Measurements from ENCODE around the gene AADAT.
"Not testable (repeated sequence)": the region's sequence is repeated elsewhere in the genome, so short reads cannot be mapped to it uniquely, and the experiment has no call there.

The AADAT gene

GRCh38 chr4:170089668-170090351 is at the start of gene AADAT:
Gene AADAT, minus strand, starts transcription at chr4:170089956. Its CDS starts 266 bp downstream, at chr4:170089690.
- peaks cover 25 to 40% of the 10 kb centered on the region in 2 donors for H3K27me3 Mint-ChIP-seq
- H3K4me3 Mint-ChIP-seq, result peak within 1 kb of the TSS; percentile 65 to 81
- ATAC-seq (replicated peaks) (peak; percentile 76 to 80), DNase-seq (peak; percentile 6)
- peaks cover 11 to 16% of the 10 kb centered on the region in 2 donors for H3K4me1 Mint-ChIP-seq
- H3K36me3 Mint-ChIP-seq, result no peaks in the 10 kb centered on the region
- no peak within 1 kb of the TSS for H3K27ac Mint-ChIP-seq
- H3K9me3 Mint-ChIP-seq, result peaks cover 0 to 4% of the 10 kb centered on the region in 2 donors

- H3K36me3 Mint-ChIP-seq, result no peaks in the 10 kb centered on the region
- no peaks in the 10 kb centered on the region for H3K9me3 Mint-ChIP-seq
- H3K4me1 Mint-ChIP-seq, result peaks cover 1 to 5% of the 10 kb centered on the region in 2 donors
- H3K4me3 Mint-ChIP-seq, result no peak overlapping the region
- H3K27ac Mint-ChIP-seq, result no peak overlapping the region
- peak; percentile 80 to 84 for ATAC-seq (replicated peaks)
- DNase-seq, result peak; percentile 46
- peaks cover 0 to 4% of the 10 kb centered on the region in 2 donors for H3K27me3 Mint-ChIP-seq
Observed at GRCh38 chr4:170138580-170139194, 48.9 kb upstream of the AADAT start.

GRCh38 chr4:170137927-170138326 is 48.2 kb upstream of the AADAT start:
- Mint-ChIP-seq H3K36me3 (no peaks in the 10 kb centered on the region), H3K9me3 (peaks cover 5 to 6% of the 10 kb centered on the region in 2 donors), H3K4me3 (no peak overlapping the region), H3K4me1 (peaks cover 1 to 5% of the 10 kb centered on the region in 2 donors), H3K27me3 (peaks cover 0 to 4% of the 10 kb centered on the region in 2 donors), H3K27ac (no peak overlapping the region)
- no peak for DNase-seq
- ATAC-seq (replicated peaks), result no peak

- no peak for DNase-seq
- H3K9me3 Mint-ChIP-seq, result peaks cover 8 to 10% of the 10 kb centered on the region in 2 donors
- no peak overlapping the region for H3K27ac Mint-ChIP-seq
- peaks cover 0 to 4% of the 10 kb centered on the region in 2 donors for H3K27me3 Mint-ChIP-seq
- no peaks in the 10 kb centered on the region for H3K36me3 Mint-ChIP-seq
- H3K4me1 Mint-ChIP-seq, result peaks cover 1 to 5% of the 10 kb centered on the region in 2 donors
- no peak for ATAC-seq (replicated peaks)
- H3K4me3 Mint-ChIP-seq, result no peak overlapping the region
Observed at GRCh38 chr4:170137466-170137865, 47.7 kb upstream of the AADAT start.

GRCh38 chr4:170134821-170135220 is 45.1 kb upstream of the AADAT start:
- Mint-ChIP-seq H3K27me3 (no peaks in the 10 kb centered on the region), H3K4me1 (peaks cover 1 to 5% of the 10 kb centered on the region in 2 donors), H3K27ac (no peak overlapping the region), H3K9me3 (peaks cover 8 to 10% of the 10 kb centered on the region in 2 donors), H3K36me3 (no peaks in the 10 kb centered on the region), H3K4me3 (no peak overlapping the region)
- no peak for ATAC-seq (replicated peaks)
- DNase-seq, result no peak

- no peak for DNase-seq
- no peak overlapping the region for H3K4me3 Mint-ChIP-seq
- H3K36me3 Mint-ChIP-seq, result no peaks in the 10 kb centered on the region
- H3K4me1 Mint-ChIP-seq, result no peaks in the 10 kb centered on the region
- no peak for ATAC-seq (replicated peaks)
- no peaks in the 10 kb centered on the region for H3K27me3 Mint-ChIP-seq
- peaks cover 6 to 7% of the 10 kb centered on the region in 2 donors for H3K9me3 Mint-ChIP-seq
- H3K27ac Mint-ChIP-seq, result no peak overlapping the region
Observed at GRCh38 chr4:170128219-170128804, 38.6 kb upstream of the AADAT start.

- no peak overlapping the region for H3K4me3 Mint-ChIP-seq
- no peaks in the 10 kb centered on the region for H3K36me3 Mint-ChIP-seq
- H3K4me1 Mint-ChIP-seq, result no peaks in the 10 kb centered on the region
- no peak for DNase-seq
- peaks cover 2 to 3% of the 10 kb centered on the region in 2 donors for H3K9me3 Mint-ChIP-seq
- ATAC-seq (replicated peaks), result no peak
- no peak overlapping the region for H3K27ac Mint-ChIP-seq
- H3K27me3 Mint-ChIP-seq, result no peaks in the 10 kb centered on the region
Observed at GRCh38 chr4:170127758-170128157, 38.0 kb upstream of the AADAT start.

- no peak overlapping the region for H3K27ac Mint-ChIP-seq
- H3K36me3 Mint-ChIP-seq, result no peaks in the 10 kb centered on the region
- H3K4me1 Mint-ChIP-seq, result no peaks in the 10 kb centered on the region
- no peak overlapping the region for H3K4me3 Mint-ChIP-seq
- no peak for DNase-seq
- H3K9me3 Mint-ChIP-seq, result no peaks in the 10 kb centered on the region
- no peak for ATAC-seq (replicated peaks)
- no peaks in the 10 kb centered on the region for H3K27me3 Mint-ChIP-seq
Observed at GRCh38 chr4:170124406-170124805, 34.6 kb upstream of the AADAT start.

- peaks cover 0 to 9% of the 10 kb centered on the region in 2 donors for H3K27me3 Mint-ChIP-seq
- ATAC-seq (replicated peaks) (no peak), DNase-seq (no peak)
- H3K36me3 Mint-ChIP-seq, result no peaks in the 10 kb centered on the region
- H3K27ac Mint-ChIP-seq, result no peak overlapping the region
- H3K4me3 Mint-ChIP-seq, result no peak overlapping the region
- no peaks in the 10 kb centered on the region for H3K4me1 Mint-ChIP-seq
- no peaks in the 10 kb centered on the region for H3K9me3 Mint-ChIP-seq
Observed at GRCh38 chr4:170122252-170122651, 32.5 kb upstream of the AADAT start.

- Mint-ChIP-seq H3K4me1 (no peaks in the 10 kb centered on the region), H3K36me3 (no peaks in the 10 kb centered on the region), H3K9me3 (no peaks in the 10 kb centered on the region), H3K4me3 (no peak overlapping the region), H3K27ac (no peak overlapping the region), H3K27me3 (peaks cover 0 to 18% of the 10 kb centered on the region in 2 donors)
- no peak for DNase-seq
- ATAC-seq (replicated peaks), result no peak
Observed at GRCh38 chr4:170114636-170115035, 24.9 kb upstream of the AADAT start.

GRCh38 chr4:170114183-170114582 is 24.4 kb upstream of the AADAT start:
- not testable (repeated sequence) for ATAC-seq (replicated peaks); H3K36me3 Mint-ChIP-seq; H3K4me1 Mint-ChIP-seq; H3K4me3 Mint-ChIP-seq; H3K27ac Mint-ChIP-seq; H3K9me3 Mint-ChIP-seq; DNase-seq
- peaks cover 0 to 18% of the 10 kb centered on the region in 2 donors for H3K27me3 Mint-ChIP-seq

GRCh38 chr4:170111546-170111945 is 21.8 kb upstream of the AADAT start:
- Mint-ChIP-seq H3K4me3 (no peak overlapping the region), H3K9me3 (no peaks in the 10 kb centered on the region)

GRCh38 chr4:170111085-170111484 is 21.3 kb upstream of the AADAT start:
- no peak for ATAC-seq (replicated peaks)
- no peak for DNase-seq
- H3K27ac Mint-ChIP-seq, result no peak overlapping the region
- no peaks in the 10 kb centered on the region for H3K36me3 Mint-ChIP-seq
- H3K27me3 Mint-ChIP-seq, result peaks cover 0 to 5% of the 10 kb centered on the region in 2 donors
- no peak overlapping the region for H3K4me3 Mint-ChIP-seq
- H3K4me1 Mint-ChIP-seq, result no peaks in the 10 kb centered on the region
- H3K9me3 Mint-ChIP-seq, result no peaks in the 10 kb centered on the region

More at GRCh38 chr4:170111546-170111945, 21.8 kb upstream of the AADAT start:
- Mint-ChIP-seq H3K4me1 (no peaks in the 10 kb centered on the region), H3K36me3 (no peaks in the 10 kb centered on the region), H3K27ac (no peak overlapping the region), H3K27me3 (peaks cover 0 to 5% of the 10 kb centered on the region in 2 donors)
- no peak for DNase-seq
- ATAC-seq (replicated peaks), result no peak

GRCh38 chr4:170110285-170110672 is 20.5 kb upstream of the AADAT start:
- Mint-ChIP-seq H3K4me3 (no peak overlapping the region), H3K27me3 (peaks cover 0 to 5% of the 10 kb centered on the region in 2 donors), H3K27ac (no peak overlapping the region), H3K4me1 (no peaks in the 10 kb centered on the region), H3K36me3 (no peaks in the 10 kb centered on the region), H3K9me3 (no peaks in the 10 kb centered on the region)
- DNase-seq (no peak), ATAC-seq (replicated peaks) (no peak)
